Right lobe of liver (tissue), 6 donors: ENCODE data around the gene TFCP2L1. TPM values are rescaled to one million over a fixed set of nuclear protein-coding genes. Genes with fewer than 3 reads are reported as not detected.

Source experiments
- ATAC-seq, 4 donors: fragments of 200-7000 bp; cut with Tn5 transposase; one replicate each; pipeline ENCODE4 v1.9.1; 2020; ENCODE audit warnings: mild to moderate bottlenecking in 4 of 4, moderate library complexity in 4 of 4
- DNase-seq, 3 donors: peaks; one replicate each; pipeline ENCODE4 v3.0.0-alpha.2; 2020
- H3K27ac ChIP-seq, 3 donors: fragments of 200-600 bp; one replicate each; pipeline ENCODE4 v1.8.0; 2022
- H3K27me3 ChIP-seq, 2 donors: fragments of 200-600 bp; one replicate each; pipeline ENCODE4 v1.8.0; 2022
- H3K36me3 ChIP-seq, 4 donors: fragments of 200-600 bp; sonication (generic) in 1 of 4; one replicate each; pipeline versions ENCODE4 v1.5.1 to v1.8.0; 2017 to 2022; ENCODE audit warnings: control low read depth in 1 of 4
- H3K4me1 ChIP-seq, 4 donors: fragments of 200-600 bp; sonication (generic) in 1 of 4; one replicate each; pipeline versions ENCODE4 v1.5.1 to v1.8.0; 2017 to 2022; ENCODE audit warnings: control low read depth in 1 of 4
- H3K4me3 ChIP-seq, 3 donors: fragments of 200-600 bp; one replicate each; pipeline ENCODE4 v1.8.0; 2022
- H3K9me3 ChIP-seq, 4 donors: fragments of 200-600 bp; sonication (generic) in 1 of 4; one replicate each; pipeline versions ENCODE4 v1.5.1 to v1.8.0; 2017 to 2022; ENCODE audit warnings: control low read depth in 1 of 4
- CTCF ChIP-seq, 4 donors: fragments of 200-600 bp in 3 of 4; fragments of 450-650 bp in 1 of 4; IDR thresholded peaks; one replicate each; pipeline versions ENCODE4 v1.5.1 to v1.8.0; 2016 to 2022; ENCODE audit warnings: antibody characterized with exemption in 4 of 4, mild to moderate bottlenecking in 2 of 4
- POLR2A ChIP-seq: fragments of 450-650 bp; IDR thresholded peaks from one replicate; pipeline ENCODE4 v1.6.1; 2017; ENCODE audit warnings: antibody characterized with exemption, mild to moderate bottlenecking
- WGBS: methylation state at CpG from one replicate; pipeline ENCODE4 v1.1.6; 2018; ENCODE audit warnings: low coverage, low lambda C conversion rate; ENCODE audit not compliant: insufficient coverage; ENCODE audit errors: missing lambda C conversion rate; 5-methylcytosine and 5-hydroxymethylcytosine counted together
- intact Hi-C, 2 donors: fragments of 100-400 bp; cut with DNase I; formaldehyde crosslinking; loops; one replicate each; pipeline versions ENCODE4 v1.11.2 to v1.14.1; 2022
- total RNA-seq, 6 experiments: library from RNA; depleted of rRNA in 2 of 6; stranded (reverse); fragments of >200 nt in 2 of 6; fragmentation: NEBNext Ultra II Directional in 3 of 6; extraction: Animal tissue kit (Norgen Biotek cat#: 25700) in 3 of 6; gene quantifications; one replicate each; pipeline versions ENCODE4 v1.1.0 to v1.2.4, GENCODE V29; 2016 to 2023
- donor health status: DM: no; HTN: yes; CAD: no.
- donor health status: DM: no; HTN: no; CAD: no.
- donor health status: DM: no; HTN: no; CAD: no.
- donor health status: DM: no; HTN: yes; CAD: no.
- donor health status: DM: no; HTN: yes; CAD: no.

TFCP2L1 gene
- total RNA-seq, 6 experiments from 2014 or later, result 0.26 to 1.7 (median 0.34) TPM

GRCh38 chr2:121287146-121287798, 2.3 kb upstream of the TFCP2L1 start:
- ATAC-seq, result peak in 3 of 4 donors; percentile 19 to 34 (median 21)
- no peak for DNase-seq
- H3K27me3 ChIP-seq, result no peaks in the 10 kb centered on the region
- no peak for TF ChIP-seq CTCF (IDR thresholded peaks at IDR 0.05)
- no peak for TF ChIP-seq POLR2A
- no peaks in the 10 kb centered on the region for H3K9me3 ChIP-seq
- WGBS, result 85% methylated on average over 8 of the region's 9 CpGs
- peaks cover 0 to 23% (median 6%) of the 10 kb centered on the region in 4 donors for H3K4me1 ChIP-seq
- H3K27ac ChIP-seq, result no peak overlapping the region
- intact Hi-C loops, result no loop called here
- no peaks in the 10 kb centered on the region for H3K36me3 ChIP-seq
- no peak overlapping the region for H3K4me3 ChIP-seq

GRCh38 chr2:121286506-121286905, 1.5 kb upstream of the TFCP2L1 start:
- Histone ChIP-seq H3K27ac (no peak overlapping the region), H3K27me3 (no peaks in the 10 kb centered on the region), H3K4me3 (no peak overlapping the region), H3K9me3 (no peaks in the 10 kb centered on the region), H3K4me1 (peaks cover 0 to 31% (median 7%) of the 10 kb centered on the region in 4 donors), H3K36me3 (no peaks in the 10 kb centered on the region)
- TF ChIP-seq CTCF (IDR thresholded peaks at IDR 0.05) (no peak), POLR2A (no peak)
- ATAC-seq, result no peak
- intact Hi-C loops, result no loop called here
- no peak for DNase-seq
- WGBS, result 100% methylated on average over 1 of the region's 4 CpGs

- Histone ChIP-seq H3K4me3 (no peak overlapping the region), H3K27me3 (no peaks in the 10 kb centered on the region), H3K9me3 (no peaks in the 10 kb centered on the region), H3K27ac (no peak overlapping the region), H3K36me3 (no peaks in the 10 kb centered on the region), H3K4me1 (peaks cover 0 to 35% (median 7%) of the 10 kb centered on the region in 4 donors)
- ATAC-seq (no peak), DNase-seq (no peak)
- no peak for TF ChIP-seq CTCF (IDR thresholded peaks at IDR 0.05)
- TF ChIP-seq POLR2A, result no peak
- 89% methylated on average over 3 of the region's 3 CpGs for WGBS
- intact Hi-C loops, result no loop called here
Measured at GRCh38 chr2:121285926-121286325, 924 bp upstream of the TFCP2L1 start.

GRCh38 chr2:121283670-121284462, 1.1 kb downstream of the TFCP2L1 start:
- peak overlapping the region in 2 of 3 donors; percentile 44 to 53 for H3K4me3 ChIP-seq
- intact Hi-C loops, result no loop called here
- H3K9me3 ChIP-seq, result no peaks in the 10 kb centered on the region
- H3K27me3 ChIP-seq, result no peaks in the 10 kb centered on the region
- peaks cover 0 to 45% (median 7%) of the 10 kb centered on the region in 4 donors for H3K4me1 ChIP-seq
- ATAC-seq (no peak), DNase-seq (no peak)
- H3K27ac ChIP-seq, result no peak overlapping the region
- no peak for TF ChIP-seq POLR2A
- TF ChIP-seq CTCF (IDR thresholded peaks at IDR 0.05), result no peak
- no peaks in the 10 kb centered on the region for H3K36me3 ChIP-seq
- WGBS, result 54% methylated on average over 12 of the region's 12 CpGs
